GM18526 (cell line): ENCODE data around the gene FOXB1.

Experiments used
- POLR2A ChIP-seq: IDR thresholded peaks from 3 replicates; pipeline ENCODE4 v1.6.1; 2011; ENCODE audit not compliant: insufficient read length; ENCODE audit errors: extremely low read depth

The FOXB1 gene

GRCh38 chr15:60004846-60005351 lies 788 bp downstream of the FOXB1 start:
- no peak for TF ChIP-seq POLR2A

GRCh38 chr15:60005352-60006202 lies 1.5 kb downstream of the FOXB1 start:
- TF ChIP-seq POLR2A: no peak

- TF ChIP-seq POLR2A: no peak
Measured at GRCh38 chr15:60006203-60006862, 2.2 kb downstream of the FOXB1 start.

- no peak for TF ChIP-seq POLR2A
Measured at GRCh38 chr15:60006873-60007272, 2.8 kb downstream of the FOXB1 start.

- TF ChIP-seq POLR2A: no peak
Measured at GRCh38 chr15:60009124-60009960, 5.2 kb downstream of the FOXB1 start.

- TF ChIP-seq POLR2A: no peak
Measured at GRCh38 chr15:60009980-60010732, 6.0 kb downstream of the FOXB1 start.

DNA sequence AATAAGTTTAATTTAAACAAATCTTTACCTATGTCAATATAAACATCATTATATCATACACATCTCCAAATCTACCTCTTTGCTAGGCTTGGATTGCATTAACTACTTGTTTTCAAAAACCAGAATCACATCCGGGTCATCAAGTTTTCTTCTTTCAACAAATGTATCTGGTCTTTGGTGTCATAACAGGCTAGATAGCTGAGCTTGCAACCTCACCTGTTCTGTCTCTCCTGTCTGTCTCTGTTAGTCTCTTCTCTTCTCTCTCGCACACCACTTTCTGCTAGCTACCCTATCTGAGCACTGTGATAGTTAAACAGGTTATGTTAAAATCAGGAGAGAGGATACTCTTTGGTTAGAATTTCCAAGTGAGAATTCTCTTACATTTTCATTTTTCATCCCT lies 6.7 kb downstream of the FOXB1 start:
- no peak for TF ChIP-seq POLR2A

DNA sequence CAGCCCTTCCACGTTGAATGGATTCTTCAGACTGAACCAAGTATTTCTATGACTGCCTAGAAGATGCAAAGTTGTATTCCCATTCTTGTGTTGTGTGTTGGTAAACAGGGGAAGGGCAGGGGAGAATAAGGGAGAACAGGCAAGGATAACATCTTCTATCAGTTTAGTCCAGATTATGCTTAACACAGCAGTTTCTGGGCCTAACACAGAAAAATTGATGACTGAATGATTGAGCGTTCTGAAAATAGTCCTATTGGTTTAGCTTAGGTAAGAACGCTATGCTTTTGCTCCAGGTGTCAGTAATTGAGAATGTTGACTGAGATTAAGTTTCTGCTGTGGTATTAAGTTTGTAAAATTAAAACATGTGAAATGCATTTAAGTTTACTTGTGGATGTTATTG lies 8.6 kb downstream of the FOXB1 start:
- no peak for TF ChIP-seq POLR2A

- TF ChIP-seq POLR2A: no peak
Measured at GRCh38 chr15:60017538-60018520, 13.7 kb downstream of the FOXB1 start.

- TF ChIP-seq POLR2A: no peak
Measured at GRCh38 chr15:60020736-60021135, 16.6 kb downstream of the FOXB1 start.

DNA sequence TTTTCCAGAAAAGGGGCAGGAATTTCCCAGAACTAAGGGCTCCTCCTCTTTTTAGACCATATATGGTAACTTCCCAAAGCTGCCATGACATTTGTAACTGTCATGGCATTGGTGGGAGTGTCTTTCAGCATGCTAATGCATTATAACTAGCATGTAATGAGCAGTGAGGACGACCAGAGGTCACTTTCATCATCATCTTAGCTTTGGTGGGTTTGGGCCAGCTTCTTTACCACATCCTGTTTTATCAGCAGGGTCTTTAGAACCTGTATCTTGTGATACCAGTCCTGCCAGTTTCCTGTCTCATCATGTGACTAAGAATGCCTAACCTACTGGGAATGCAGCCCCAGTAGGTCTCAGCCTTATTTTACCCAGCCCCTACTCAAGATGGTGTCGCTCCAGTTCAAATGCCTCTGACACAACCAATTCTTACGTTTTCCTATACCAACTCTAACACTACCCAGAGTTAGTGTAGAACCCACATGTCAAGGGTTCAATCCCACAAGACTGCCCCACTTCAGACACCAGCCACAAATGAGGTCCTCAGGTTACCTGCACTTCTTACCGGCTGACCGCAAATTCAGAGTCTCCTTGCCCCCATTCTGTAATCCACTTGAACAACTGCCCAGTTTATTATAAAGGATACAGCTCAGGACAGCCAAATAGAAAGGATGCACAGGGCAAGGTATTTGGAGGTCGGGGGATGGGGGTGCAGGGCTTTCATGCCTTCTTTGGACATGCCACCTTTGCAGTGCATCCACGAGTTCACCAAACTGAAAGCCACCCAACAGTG lies 17.7 kb downstream of the FOXB1 start:
- TF ChIP-seq POLR2A: no peak

GRCh38 chr15:60022379-60022741 lies 18.2 kb downstream of the FOXB1 start:
- TF ChIP-seq POLR2A: no peak

DNA sequence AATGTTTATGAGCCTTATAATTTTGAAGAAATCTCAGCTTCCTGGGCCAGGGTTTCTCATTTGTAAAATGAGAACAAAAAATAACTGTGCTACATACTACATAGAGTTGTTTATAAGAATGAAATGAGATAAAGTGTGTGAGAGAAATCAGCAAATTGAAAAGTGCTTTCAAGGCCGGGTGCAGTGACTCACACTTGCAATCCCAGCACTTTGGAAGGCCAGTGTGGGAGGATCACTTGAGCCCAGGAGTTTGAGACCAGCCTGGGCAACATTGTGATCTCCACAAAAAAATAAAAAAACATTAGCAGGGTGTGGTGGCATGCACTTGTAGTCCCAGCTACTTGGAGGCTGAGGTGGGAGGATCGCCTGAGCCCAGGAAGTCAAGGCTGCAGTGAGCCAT lies 22.4 kb downstream of the FOXB1 start:
- no peak for TF ChIP-seq POLR2A
